Dermis microvascular lymphatic vessel endothelial cell (primary cell): ENCODE data around the gene TMEM11. TPM values are rescaled to one million over a fixed set of nuclear protein-coding genes. Genes with fewer than 3 reads are reported as not detected.

Experiments used
- DNase-seq, 2 donors: peaks; one replicate each; pipeline versions ENCODE4 v3.0.0 to v3.0.0-alpha.2; 2010; ENCODE audit warnings: low read depth in 2 of 2
- total RNA-seq: library from RNA; depleted of rRNA; stranded (reverse); fragments of >200 nt; gene quantifications from 2 replicates; pipeline ENCODE4 v1.2.1, GENCODE V29; 2014

Gene TMEM11, protein sequence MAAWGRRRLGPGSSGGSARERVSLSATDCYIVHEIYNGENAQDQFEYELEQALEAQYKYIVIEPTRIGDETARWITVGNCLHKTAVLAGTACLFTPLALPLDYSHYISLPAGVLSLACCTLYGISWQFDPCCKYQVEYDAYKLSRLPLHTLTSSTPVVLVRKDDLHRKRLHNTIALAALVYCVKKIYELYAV
- 16.9 and 21.7 TPM in 2 replicates for total RNA-seq

DNA sequence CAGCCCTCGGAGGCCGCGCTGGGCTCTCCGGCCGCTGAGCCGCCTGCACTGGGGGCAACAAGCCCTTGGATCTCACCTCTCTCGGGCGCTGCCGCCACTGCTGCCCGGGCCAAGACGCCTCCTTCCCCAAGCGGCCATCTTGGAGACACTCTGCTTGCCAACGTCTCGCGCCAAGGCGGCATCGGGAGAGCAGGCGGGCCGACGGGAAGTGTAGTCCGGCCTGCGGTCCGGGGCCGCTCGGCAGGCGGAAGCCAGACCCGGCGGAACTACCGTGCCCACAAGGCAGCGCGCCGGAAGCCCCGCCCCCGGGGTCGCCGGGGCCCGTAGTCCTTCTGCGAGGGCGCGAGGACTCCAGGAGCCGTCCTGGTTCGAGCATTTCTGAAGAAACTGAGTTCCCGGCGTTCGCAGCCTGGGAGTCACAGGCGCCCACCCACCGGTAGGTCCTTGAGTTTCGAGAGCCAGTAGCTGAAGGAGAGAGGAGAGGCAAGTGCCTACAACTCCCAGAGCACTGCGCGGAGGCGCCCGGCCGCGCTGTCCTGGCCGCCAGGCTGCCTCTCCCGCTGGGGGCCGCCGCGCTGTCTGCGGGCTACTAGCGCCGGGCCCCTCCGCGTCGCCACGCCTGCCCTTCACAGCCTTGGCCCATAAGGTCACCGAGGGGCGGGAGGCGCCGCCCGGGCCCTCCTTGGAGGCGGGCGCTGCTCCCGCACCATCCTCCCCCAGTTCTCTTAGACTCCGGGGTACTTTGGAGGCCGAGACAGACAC is at the start of gene TMEM11:
TSS of gene TMEM11 (minus strand) at position 147 of the 762 bp plus-strand sequence. CDS start at position 138, 9 bp downstream.
- DNase-seq, result peak; percentile 74 to 96

DNA sequence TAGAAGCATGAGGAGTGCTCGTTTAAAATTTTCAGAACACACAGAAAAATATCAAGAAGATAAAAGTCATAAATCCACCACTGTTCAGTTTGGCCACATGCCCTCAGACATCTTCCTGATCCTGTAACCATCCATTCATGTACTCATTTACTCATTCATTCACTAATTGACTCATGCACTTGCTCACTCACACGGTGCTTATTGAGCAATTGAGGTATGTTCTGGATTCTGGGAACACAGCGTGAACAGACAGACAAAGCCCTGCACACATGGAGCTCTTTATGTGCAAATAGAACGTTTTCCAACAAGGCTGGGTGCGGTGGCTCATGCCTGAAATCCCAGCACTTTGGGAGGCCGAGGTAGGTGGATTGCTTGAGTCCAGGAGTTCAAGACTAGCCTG is 49.4 kb upstream of the TMEM11 start:
- DNase-seq, result no peak

DNA sequence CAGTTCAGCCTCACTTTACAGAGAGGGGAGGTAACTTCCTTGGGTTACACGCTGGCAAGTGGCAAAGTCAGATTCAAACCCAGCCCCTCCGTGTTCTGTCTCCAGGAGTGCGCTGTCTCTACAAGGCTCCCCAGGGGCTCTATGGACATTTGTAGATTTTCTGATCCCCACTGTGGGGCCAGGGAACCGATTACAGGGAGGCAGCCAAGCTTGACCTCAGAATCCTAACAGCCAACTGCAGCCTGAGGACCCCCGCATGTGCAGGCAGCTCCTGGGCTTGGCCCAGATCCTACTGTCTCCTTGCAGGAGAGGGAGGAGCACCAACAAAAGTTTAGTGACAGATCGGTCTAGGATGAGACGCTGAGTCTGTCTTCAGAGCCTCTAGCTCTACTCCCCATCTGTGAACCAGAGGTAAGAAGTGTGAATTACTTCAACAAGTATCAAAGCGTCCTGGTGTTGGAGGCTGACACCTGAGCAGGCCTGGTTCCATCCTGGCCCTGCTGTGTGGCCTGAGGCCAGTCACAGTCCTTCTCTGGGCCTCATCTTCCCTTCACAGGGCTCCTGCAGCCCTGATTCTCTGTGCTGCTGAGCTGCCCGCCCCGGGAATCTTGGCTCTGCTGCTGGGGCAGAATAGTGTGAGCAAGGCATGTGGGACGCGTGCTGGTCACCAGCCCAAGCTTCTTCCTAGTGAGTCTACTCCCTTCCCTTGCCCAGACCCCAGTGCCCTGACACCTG is 48.5 kb upstream of the TMEM11 start:
- DNase-seq, result no peak

DNA sequence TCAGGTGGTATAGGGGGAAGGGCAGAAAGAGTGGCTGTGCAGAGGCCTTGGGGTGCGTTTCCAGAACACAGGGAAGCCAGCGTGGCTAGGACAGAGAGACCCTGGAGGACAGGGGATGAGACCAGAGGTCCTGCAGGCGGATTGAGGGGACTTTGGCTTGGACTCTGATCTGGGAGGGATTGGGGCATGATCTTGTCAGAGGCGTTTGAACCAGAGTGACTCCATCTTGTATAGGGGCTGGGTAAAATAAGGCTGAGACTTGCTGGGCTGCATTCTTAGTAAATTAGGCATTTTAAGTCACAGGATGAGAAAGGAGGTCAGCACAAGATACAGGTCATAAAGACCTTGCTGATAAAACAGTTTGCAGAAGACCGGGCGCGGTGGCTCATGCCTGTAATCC is 44.6 kb upstream of the TMEM11 start:
- DNase-seq, result no peak

DNA sequence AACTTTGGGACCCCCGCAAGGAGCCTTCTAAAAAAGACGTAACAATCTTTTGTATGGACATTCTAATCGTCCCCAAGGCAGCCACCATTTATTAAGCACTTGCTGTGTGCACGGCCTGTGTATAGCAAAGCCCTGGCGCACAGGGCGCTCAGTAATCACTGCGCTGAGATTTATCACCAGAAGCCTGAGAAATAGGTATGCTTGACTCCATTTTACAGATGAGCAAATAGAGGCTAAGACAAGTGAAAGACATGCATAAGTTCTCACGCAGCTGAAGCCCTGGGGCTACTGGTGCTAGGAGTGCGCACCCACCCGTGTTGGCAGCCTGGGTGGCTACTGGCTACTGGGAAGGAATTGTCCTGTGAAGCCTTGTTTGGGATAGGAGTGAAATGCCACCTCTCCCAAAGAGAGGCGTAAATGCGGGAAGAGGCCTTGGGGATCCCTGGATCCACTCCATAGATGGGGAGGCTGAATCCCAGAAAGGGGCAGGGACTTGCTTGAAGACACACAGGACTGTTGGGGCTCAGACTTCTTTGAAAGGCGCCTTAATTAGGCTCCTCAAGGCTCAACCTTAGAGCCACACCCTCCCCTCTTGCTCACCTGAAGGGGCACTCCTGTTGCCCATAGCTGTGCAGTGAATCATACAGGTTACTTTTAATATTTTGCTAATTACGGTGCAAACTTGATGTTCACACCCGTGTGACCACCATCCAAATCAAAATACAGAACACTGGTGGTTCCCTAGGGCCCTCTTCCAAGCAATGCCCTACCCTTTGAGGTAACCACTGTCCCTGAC is 39.9 kb upstream of the TMEM11 start:
- no peak for DNase-seq

DNA sequence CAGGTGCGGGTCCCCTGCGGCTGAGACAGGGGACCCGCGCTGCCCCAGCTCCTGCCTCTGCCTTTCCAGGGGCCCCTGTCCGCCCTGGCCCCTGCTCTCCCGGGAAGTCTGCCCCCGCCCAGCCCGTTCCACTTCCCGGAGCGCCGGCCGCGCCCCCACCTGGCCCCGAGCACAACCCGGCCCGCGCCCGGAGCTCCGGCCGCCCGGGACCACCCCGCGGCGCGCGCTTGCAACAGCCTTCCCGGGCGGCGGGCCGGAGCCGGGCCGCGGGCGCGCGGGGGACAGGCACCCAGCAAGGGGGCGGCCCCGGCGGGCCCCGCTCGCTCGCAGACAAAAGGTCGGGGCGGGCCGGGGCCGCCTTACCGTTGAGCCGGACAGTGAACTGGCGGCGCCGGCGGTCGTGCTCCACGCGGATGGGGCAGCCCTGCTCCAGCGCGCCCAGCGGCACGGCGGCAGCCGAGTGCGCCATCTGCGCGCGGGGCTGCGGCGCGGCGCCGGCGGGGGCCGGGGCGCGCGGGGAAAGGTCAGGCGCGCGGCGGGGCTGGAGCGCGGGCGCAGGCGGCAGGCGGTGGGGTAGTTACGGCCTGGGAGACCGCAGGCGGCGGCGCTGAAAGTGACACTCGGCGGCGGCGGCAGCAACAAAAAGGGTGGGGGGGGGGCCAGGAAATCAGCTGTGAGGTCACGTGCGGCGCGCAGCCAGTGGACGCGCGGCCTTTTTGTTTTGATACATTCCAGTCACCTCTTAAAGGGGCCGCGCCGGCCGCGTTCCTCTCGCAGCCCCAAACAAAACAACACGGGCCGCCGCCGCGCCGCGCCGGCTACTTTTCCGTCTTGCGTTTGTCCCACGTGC is 39.1 kb upstream of the TMEM11 start, which contains the start of gene NATD1:
TSS of gene NATD1 (minus strand) at position 615 of the 850 bp plus-strand sequence. CDS start at position 469, 146 bp downstream.
- DNase-seq, result peak; percentile 61 to 91

DNA sequence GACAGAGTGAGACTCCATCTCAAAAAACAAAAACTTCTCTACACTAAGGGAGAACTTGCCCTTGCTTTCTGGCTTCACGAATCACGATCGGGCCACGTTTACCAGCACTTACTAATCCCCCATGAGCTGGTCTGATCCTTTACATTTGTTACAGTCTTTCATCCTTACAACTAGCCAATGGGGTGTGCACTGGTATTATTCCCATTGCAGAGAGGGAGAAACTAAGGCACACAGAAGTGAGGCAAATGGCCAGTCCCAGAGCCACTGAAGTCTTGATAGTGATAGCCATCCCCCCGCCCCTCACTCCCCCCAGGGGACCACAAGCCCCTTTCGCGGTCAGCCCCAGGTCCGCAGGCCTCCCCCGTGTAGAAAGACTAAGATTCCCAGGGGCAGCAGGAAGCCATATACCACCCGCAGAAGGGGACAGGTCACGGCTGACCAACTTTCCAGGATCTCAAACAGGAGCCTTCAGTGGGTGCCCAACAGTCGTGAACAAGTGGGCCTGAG is 38.4 kb upstream of the TMEM11 start:
- no peak for DNase-seq

DNA sequence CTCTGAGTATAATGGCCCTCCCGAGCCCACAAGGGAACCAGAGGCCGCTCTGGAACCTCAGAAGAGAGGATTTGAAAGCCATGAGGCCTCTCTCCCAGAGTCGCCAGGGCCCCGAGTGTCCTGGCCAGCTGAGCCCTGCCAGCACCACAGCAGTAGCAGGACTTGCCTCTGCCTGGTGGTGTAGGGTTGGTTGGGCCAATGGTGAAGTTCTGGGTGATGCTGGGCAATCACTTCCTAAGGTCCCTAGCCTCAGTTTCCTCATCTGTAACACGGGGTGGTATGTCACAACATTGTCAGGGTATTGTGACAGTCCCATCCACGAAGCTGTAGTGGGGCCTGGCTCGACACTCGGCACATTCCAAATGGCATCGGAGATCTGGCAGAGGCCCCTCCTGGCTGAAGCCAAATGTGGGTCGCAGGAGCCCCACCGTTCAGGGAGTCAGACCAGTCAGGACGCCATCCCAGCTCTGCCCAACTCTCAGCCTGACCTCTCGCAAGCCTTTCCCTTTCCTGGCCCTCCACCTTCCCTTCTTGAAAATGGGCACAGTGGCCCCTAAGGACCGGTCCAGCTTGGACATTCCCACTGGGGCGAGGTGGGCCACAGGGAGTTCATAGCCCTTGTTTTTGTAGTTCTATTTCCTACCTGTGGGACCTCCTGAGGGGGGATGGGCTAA is 37.5 kb upstream of the TMEM11 start:
- DNase-seq, result no peak

DNA sequence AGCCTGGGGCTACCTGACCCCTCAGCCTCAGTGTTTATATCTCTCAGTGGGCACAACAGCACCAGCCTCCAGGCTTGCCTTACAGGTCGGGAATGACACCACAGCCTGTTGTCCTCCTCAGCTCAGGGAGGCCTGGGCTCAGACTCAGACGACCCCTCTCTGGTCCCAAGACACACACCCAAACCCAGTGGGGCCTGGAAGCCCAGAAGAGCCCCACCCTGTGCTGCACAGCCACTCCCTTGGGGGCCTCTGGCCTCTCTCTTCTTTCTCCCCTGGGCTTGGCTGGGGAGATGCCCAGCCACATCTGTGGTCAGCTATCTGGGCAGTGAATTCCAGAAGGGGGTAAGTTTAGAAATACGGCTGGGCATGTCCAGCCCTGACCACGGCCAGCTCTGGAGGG is 36.9 kb upstream of the TMEM11 start:
- DNase-seq, result no peak

DNA sequence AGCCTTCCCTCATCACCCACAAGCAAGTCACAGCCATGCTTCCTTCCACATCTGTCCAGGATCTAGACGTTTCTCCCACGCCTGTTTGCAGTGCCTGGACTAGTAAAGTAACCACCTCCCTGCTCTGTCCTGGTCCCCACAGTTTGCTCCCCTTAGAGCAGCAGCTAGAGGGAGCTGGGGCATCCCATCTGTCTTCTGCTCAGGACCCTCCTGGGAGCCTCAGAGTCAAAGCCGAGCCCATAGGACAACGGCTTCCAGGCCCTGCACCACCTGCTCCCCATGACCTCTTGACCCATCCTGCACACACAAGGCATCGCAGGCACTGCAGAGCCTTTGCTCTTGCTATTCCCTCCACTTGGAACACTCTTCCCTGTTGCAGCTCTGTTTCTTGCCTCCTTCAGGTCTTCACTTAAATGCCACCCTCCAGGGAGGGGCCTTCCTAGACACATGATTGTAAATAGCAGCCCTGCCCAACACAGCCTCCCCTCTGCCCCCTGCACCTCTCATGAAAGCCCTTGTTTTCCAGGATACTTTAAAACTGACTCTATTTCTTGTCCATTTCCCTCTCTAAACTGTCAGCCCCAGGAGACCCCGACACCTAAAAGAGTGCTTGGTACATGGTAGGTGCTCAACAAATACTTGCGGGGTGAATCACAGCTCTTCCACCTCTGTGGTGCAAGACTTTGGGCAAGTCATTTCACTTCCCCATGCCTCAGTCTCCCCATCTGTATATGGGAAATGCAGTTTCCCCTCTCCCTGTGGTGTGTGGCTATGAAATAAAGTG is 36.2 kb upstream of the TMEM11 start:
- DNase-seq, result no peak

DNA sequence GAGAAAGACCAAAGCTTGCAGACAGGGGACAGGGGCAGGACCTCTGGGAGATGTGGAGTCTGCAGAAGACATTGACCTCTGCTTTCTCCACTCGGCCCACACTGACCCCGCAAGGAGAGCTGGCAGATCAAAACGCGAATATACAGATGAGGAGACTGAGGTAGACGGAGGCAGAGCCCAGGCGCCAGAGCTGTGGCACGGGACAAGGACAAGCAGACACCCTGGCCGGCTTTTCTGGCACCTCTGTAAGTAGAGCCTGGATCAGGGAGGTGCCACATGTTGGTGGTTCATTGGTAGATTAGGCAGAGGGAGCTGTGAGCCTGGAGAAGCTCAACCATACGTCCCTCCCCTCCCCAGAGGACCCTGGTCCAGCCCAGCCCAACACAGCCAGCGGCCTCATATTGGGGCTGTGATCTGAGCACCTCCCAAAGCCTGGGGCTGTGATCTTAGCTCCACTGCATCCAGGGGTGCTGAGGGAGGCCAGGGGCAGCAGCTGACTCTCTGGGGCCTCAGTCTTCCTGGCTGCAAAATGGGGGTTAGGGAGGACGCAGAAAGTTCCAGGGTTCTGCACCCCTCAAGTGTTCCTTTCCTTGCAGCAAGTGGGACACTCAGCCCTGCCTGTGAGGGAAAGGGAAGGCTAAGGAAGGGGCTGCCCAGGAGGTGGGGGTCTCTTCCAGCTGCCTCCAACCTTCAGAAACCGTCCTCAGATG is 35.3 kb upstream of the TMEM11 start:
- no peak for DNase-seq

DNA sequence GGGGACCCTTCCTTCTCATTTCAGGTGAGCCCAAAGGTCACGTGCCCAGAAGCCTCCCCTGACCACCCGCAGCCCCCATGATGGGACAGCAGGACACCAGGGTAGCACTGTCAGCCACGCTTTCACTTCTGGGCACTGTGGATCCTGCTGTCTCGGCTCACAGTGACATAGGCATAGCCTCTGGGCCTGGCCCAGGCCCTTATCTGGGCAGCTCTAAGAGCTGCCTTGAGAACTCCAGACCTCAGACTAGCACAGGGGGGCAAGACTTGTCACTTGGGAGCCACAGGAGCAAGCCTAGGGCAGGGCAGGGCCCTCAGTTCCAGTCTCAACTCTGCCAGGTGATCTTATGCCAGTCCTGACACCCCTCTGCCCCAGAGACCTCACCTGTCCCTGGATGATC is 34.5 kb upstream of the TMEM11 start:
- no peak for DNase-seq

DNA sequence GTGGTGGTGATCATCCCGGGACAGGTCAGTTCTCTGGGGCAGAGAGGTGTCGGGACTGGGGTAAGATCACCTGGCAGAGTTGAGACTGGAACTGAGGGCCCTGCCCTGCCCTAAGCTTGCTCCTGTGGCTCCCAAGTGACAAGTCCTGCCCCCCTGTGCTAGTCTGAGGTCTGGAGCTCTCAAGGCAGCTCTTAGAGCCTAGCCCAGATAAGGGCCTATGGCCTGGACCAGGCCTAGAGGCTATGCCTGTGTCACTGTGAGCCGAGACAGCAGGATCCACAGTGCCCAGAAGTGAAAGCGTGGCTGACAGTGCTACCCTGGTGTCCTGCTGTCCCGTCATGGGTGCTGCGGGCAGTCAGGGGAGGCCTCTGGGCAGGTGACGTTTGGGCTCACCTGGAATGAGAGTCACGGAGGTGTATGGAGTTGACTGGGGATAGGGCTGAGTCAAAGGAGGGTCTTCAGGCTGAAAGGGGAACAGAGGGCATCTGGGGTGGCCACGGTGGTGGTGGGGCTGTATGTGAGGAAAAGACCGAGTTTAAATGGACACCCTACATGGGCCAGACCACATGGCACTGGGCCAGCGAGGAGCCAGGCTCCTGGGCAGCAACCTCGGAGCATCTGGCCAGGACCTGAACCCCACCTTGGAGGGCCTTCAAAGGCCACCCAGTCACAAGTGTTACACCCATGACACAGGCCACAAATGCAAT is 33.7 kb upstream of the TMEM11 start:
- DNase-seq, result no peak

DNA sequence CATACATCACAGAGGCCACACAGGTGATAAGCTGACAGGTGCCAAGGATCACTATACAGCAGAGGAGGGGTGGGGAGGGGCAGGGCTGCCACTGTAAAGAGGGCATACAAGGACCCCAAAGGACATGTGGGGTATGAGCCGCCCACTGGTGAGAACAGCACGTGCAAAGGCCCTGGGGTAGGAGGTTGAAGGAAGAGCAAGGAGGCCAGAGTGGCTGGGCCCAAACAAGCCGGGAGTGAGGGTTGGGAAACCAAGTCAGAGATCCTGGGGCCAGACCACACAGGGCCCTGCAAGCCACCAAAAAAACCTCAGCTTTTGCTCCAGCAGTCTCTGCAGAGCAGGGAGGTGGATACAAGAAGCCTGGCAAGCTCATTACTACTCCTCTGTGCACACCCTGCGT is 32.7 kb upstream of the TMEM11 start:
- no peak for DNase-seq

DNA sequence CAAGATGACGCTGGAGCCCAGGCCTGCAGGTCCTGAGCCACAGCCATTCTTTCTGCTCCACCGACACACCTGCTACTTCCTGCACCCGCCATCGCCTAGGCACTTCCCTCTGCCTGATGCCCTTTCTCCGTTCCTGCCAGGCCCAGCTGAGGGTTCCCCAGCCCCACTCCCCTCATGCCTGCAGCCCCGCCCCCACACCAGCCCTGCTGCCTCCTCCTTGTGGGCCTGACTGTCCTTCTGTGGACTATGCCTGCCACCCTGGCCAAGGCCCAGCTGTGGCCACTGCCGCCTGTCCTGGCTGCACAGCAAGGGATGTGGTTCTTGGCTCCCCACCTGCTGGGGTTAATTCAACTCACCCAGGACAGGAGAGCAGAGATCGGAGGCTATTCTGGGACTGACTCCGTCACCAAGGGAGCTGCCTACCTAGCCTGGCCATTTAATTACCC is 31.7 kb upstream of the TMEM11 start:
- DNase-seq, result no peak

DNA sequence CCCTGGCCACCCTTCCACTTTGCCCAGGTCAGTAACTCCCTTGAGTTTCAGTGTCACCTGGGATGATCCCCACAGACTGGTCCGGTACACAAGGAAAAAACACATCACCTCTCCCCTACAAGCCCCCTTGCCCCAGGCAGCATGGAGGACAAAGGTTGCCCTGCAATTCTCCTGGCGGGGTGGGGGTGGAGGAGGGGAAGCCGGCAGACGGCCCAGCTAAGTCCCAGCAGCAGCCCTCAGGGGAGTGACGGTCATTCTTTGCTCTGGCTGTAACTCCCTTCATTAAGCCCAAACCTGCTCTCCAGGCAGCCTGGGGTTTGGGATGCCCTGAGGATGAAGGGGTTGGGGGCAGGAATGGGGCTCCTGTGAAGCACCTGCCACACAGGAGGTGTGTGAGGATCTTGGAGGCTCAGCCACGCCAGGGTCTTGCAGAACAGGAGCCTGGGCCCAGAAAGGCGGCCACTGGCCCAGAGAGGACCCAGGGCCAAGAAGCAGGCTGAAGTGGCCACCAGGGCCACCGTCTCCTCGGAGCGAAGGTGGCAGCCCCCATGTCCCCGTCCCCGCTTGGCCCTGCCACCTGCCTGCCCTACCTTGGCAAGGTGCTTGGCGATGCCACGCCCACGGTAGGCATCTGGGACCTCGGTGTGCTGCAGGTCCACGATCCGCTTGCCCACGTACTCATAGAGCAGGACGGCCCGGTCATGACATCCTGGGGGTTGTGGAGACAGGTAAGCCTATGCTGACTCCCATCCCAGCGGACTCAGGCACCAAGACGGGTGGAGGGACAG is 29.7 kb upstream of the TMEM11 start:
- DNase-seq, result no peak
